Thyroid gland (tissue), 4 donors: Measurements from ENCODE around the gene NLRX1.

Experiments used
- CTCF ChIP-seq, 6 experiments: fragments of 200-600 bp in 3 of 6; fragments of 450-650 bp in 3 of 6; sonication (generic) in 3 of 6; IDR thresholded peaks; one replicate each; pipeline ENCODE4 v1.5.1; 2016 to 2019; ENCODE audit warnings: antibody characterized with exemption in 6 of 6, mild to moderate bottlenecking in 2 of 6, inconsistent platforms in 1 of 6, moderate library complexity in 1 of 6
- POLR2A ChIP-seq, 2 donors: fragments of 450-650 bp; IDR thresholded peaks; one replicate each; pipeline ENCODE4 v1.6.1; 2017; ENCODE audit warnings: antibody characterized with exemption in 2 of 2, mild to moderate bottlenecking in 2 of 2, moderate library complexity in 1 of 2

GRCh38 chr11:119188887-119189286, 20.4 kb downstream of the NLRX1 start:
- TF ChIP-seq CTCF (IDR thresholded peaks at IDR 0.05) (no peak), POLR2A (IDR thresholded peaks at IDR 0.05) (no peak)
